HG03432 (cell line): ENCODE measurements around the gene GABRA1.

Source experiments
- ATAC-seq: cut with Tn5 transposase; IDR thresholded peaks from one replicate; pipeline ENCODE4 v1.9.1; 2021; ENCODE audit warnings: mild to moderate bottlenecking, moderate library complexity; ENCODE audit not compliant: unreplicated experiment

GABRA1 gene

DNA sequence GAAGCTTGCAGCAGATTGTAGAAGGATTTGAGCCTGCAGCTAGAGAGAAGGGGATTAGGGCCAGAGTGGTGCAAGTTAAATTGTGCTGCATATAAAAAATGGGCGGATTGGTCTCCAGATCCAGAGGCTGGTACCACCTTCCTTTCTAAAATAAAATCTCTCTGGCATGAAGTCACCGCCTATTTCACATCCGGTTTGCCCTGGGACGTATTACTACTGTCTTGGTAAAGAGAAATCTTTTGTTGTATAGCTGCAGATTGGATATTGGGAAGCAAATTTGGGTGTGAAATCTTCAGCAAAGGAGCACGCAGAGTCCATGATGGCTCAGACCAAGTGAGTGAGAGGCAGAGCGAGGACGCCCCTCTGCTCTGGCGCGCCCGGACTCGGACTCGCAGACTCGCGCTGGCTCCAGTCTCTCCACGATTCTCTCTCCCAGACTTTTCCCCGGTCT, at the start of gene GABRA1:
TSS of gene GABRA1 (plus strand) at position 180 of the 451 bp plus-strand sequence. CDS start 2,691 bp downstream, outside the sequence.
- no peak for ATAC-seq

DNA sequence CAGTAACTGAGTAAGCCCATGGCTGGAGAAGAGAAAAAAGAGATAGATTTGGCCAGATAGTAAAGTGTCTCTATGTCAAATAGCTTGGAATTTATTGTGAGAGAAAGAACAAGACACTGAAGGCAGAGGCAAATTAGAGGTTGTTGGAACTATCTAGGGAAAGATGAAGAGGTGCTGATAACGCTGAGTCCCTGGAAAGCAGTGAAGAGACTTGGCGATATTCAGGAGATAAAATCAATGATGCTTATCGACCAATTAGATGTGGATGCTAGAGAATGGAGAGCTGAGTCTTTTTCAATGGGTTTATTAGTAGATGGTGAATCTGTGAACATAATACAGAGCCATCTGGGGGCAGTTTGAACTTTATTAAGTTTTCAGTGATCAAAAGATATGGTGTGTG, 48.6 kb upstream of the GABRA1 start:
- no peak for ATAC-seq

DNA sequence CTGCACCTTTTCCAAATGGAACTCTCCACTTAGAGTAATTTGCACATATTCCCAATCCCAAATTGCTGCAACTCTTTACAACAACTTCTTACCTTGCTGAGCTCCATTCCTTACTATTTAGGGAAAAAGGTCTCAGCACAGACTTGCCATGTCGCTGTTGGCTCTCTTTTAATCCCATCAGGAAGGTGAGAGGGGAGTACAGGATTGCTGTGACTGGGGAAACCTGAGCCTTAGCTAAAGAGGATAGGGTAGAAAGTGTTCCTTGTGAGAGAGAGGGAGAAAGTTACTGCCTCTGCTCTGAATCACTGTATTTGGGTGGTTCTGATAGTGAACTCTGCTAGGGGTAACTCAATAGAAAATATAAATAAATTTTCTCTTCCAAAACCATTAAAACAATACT, 43.7 kb upstream of the GABRA1 start:
- no peak for ATAC-seq

DNA sequence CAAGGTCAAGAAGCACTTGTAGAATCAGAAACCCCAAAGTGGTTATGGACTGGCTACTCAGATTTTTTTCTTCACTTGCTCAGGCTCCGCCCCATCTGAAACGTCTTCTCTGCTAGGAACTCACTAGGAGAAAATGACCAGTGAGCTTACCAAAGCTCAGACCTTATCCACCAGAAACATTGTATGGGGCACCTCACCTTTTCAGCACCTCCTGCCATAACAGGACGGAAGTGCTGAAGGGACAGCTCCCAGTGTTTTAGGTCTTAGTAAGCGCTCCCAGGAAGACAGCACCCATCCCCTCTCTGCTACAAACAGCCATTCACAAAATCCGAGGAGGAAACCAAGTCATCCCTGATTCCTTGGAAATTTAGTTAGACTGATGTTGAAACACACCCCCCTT, 1.2 kb upstream of the GABRA1 start:
- no peak for ATAC-seq

- ATAC-seq, result no peak
Measured at GRCh38 chr5:161847447-161847846, 473 bp upstream of the GABRA1 start.

GRCh38 chr5:161850491-161850890, 2.6 kb downstream of the GABRA1 start:
- ATAC-seq, result no peak

DNA sequence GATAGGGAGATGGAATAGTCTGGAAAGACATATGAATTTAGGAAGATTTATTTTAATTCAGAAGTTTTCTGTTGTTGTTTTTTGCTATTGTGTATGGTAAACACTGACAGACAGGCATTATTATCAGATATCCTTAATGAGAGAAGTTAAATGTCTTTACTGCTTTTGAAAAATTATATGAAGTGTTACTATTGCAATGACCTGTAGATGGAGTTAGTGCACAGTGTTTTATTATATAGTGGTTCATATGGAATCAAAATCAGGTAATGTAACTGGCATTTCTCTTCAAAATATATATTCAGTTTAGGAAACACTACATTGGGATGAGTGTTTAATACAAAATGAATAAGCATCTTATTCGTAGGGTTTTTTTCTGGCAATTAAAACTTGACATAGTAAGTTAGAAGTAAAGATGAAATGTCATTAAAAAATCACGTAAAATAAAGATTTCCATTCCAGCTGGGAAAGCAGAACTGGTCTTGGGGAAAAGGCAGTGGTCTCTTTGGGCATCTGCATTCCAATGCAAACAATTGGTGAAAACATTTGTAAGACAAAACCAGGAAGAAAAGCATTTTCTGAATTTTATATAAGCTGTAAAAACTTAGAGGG, 3.9 kb downstream of the GABRA1 start:
- ATAC-seq, result no peak

DNA sequence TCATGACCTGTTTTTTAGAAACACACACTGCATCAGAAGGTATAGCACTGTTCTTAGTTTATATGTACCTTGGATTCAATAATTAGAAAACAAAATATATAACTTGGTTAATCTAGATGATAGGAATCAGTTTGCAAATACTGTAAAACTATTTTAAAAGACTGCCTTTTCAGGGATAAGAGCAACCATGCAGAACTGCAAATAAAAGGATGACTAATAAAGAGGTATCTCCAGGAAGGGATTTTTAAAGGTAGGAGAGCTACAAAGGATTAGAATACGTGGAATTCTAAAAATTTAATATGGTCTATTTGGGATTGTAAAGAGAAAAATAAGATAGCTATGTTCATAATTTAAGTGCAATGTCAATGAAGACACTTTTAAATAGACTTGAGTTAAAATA, 9.4 kb downstream of the GABRA1 start:
- no peak for ATAC-seq

DNA sequence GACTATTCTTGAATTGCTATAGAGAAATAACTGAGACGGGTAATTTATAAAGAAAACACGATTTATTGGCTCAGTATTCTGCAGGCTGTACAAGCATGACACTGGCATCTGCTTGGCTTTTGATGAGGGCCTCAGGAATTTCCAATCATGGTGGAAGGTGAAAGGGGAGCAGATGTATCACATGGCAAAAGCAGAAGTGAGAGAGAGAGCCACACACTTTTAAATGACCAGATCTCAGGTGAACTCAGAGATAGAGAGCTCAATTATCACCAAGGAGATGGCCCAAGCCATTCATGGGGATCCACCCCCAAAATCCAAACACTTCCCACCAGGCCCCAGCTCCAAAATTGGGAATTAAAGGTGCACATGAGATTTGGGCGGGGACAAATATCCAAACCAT, 15.3 kb downstream of the GABRA1 start:
- ATAC-seq, result no peak

DNA sequence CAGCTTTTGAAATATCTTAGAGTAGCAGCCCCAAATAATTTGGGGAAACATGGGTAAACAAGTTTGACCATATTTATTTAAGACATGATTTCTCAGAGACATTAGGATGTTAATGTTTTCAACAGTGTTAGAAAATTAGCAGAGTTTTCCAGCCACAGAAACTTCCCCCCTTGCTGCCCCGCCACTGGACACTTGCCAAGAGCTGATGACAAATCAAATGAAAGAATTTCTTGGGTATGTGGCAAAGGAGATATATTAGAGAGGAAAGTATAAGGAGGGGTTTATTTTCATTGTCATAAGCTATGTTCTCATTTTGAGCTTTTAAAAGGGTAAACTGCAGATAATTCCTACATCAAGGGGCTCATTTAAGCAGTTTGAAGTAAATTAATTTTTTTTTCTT, 15.9 kb downstream of the GABRA1 start:
- ATAC-seq, result no peak

DNA sequence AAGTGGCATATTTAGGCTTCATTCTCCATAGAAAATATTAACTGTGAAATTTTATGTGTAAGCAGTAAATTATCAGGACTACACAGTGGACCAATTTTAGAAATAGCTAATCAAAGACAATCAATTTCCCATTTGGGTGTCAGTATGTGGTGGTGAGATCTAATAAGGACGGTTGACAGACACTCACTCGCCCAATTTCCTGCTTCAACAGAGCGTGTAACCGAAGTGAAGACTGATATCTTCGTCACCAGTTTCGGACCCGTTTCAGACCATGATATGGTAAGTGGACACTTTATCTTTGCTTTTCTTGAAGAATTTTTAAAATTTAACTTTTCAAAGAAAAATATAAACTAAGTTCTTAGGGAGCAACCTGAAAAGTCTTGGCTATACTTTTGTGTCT, 17.6 kb downstream of the GABRA1 start:
- ATAC-seq, result no peak

DNA sequence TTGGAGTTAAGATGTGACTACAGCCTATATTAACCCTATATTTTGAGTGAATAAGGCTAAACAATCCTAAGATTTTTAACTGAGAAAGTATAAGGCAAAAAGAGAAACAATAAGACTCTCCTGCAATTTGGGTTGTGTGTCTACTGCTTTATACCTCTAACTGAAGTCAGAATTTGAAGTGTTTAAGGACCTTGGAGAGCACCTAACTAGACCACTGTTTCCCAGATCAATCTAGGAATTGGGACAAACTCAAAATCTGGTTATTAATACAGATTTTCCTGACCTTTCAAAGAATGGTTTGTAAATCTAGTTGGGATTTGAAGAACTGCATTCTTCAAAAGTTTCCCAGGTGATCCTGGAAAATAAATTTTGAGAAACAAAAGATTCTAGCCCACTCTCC, 42.1 kb downstream of the GABRA1 start:
- no peak for ATAC-seq

- no peak for ATAC-seq
Measured at GRCh38 chr5:161895514-161895913, 47.6 kb downstream of the GABRA1 start.

GRCh38 chr5:161897033-161897432, 49.1 kb downstream of the GABRA1 start:
- ATAC-seq, result no peak

GRCh38 chr5:161899590-161899989, 51.7 kb downstream of the GABRA1 start:
- ATAC-seq, result no peak

GRCh38 chr5:161900981-161901380, 53.1 kb downstream of the GABRA1 start:
- ATAC-seq, result no peak

DNA sequence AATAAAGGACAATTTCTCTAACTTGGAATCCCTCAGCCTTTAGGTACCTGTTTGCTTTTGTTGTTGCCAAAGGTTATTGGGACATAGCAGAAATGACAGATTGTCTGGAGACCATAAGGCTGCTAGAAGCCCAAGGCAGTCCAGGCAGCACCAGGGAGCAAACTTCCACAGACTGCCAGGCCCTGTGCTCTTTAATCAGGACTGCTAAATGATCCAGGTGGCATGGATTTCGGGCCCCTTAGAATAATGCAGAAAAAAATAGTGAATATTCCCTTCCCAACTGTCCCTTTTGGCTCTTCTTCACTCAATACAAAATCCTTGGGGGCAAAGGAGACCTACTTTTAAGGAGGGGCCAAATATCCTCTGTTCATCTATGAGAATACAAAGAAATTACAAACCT, 73.9 kb downstream of the GABRA1 start:
- ATAC-seq, result no peak

DNA sequence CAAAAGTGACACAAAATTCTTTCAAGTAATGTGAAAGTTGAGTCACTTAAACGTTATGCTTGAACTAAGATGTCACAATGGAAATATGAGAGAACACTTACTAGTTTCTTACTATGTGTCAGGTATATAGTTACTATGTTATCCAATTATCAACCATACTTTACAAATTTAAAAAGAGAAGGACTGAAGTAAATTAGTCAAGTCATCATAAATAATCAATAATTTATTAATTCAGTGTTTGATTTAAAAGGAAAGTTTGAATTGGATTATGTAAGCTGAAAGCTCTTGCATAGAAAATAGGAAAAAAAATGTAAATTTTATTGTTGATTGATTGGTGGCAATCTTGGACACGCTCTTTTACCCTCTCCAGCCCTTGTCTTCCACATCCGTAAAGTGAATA, 76.3 kb downstream of the GABRA1 start:
- ATAC-seq, result no peak

DNA sequence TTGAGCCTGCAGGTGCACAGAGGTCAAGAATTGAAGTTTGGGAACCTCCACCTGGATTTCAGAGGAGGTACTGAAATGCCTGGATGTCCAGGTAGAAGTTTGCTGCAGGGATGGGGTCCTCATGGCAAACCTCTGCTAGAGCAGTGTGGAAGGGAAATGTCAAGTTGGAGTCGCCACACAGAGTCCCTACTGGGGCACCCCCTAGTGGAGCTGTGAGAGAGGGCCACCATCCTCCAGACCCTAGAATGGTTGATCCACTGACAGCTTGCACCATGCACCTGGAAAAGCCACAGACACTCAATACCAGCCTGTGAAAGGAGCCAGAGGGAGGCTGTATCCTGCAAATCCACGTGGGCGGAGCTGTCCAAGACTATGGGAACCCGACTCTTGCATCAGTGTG, 78.0 kb downstream of the GABRA1 start:
- no peak for ATAC-seq

- ATAC-seq, result peak; percentile 56
Measured at GRCh38 chr5:161934486-161934885, 86.6 kb downstream of the GABRA1 start.

- no peak for ATAC-seq
Measured at GRCh38 chr5:161944974-161945373, 97.1 kb downstream of the GABRA1 start.

DNA sequence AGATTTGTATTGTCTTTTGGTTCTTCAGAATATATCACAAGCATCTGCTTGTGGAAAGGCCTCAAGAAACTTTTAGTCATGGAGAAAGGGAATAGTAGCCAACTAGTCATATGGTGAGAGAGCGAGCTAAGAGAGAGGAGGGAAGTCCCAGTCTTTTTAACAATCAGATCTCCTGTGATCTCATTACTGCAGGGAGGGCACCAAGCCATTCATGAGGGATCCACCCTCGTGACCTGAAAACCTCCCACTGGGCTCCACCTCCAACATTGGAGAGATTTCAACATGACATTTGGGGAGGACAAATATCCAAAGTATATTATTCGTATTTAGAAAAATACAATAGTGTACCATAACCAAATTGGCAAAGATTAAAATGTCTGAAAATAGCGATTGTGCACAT, 99.0 kb downstream of the GABRA1 start:
- ATAC-seq, result no peak
